MV-4-11 (cell line): ENCODE results near the gene MAD2L2.
A peak's percentile ranks its signal among the peaks of the same experiment; 100 is the strongest.

ENCODE experiments used
- DNase-seq: peaks from one replicate; lab custom pipeline; 2025; lab: John Stamatoyannopoulos, UW

MAD2L2 gene

GRCh38 chr1:11682287-11682771 is 1.4 kb upstream of the MAD2L2 start:
- no peak for DNase-seq

DNA sequence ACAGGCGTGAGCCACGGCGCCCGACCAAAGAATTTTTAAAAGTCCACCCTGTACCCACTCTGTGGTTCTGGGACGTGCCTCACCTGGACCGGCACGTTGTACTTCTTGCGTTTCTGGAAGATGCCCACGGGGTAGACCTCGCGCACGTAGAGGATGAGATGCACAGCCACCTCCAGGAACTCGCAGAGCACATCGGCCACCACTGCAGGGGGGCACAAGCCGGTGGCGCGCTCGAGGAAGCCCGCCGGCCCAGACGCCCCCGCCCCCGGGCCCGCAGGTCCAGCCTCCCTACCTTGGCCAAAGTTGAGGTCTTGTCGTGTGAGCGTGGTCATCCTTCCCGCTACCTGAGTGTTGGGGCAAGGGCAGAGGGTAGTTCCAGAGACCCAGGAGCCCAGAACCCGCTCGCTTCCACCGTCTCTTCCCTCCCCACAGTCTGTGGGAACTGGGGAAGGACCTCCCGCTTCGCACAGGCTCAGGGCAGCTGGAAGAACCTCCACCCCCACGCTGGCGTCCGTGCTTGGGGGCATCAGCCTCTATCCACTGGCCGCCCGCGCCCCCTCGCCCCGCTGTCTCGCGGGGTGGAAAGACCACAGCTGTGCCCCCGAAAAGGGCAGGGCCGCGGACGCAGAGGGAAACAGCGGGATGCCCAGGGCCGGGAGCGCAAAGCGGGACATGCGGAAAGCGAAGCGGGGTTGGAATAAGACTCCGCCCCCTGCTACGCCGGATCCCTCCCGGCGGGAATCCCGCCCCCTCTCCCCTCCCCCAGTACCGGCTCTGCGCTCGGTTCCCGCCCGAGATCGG is 478 bp downstream of the MAD2L2 start:
- DNase-seq, result no peak

DNA sequence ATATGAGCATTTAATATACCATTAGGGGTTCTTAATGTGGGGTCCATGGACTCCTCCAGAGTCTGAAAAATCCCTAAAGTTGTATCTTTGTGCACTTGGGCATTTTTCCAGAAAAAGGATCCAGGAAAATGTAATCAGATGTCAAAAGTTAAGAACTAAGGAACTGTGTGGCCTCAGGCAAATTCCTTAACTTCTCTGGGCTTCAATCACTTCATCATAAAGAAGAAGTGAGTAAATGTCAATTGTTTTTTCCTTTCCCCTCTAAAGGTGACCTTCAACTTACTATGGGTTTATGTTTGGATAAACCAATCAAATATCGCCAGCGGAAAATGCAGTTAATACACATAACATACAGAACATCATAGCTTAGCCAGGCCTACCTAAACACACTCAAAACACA is 2.5 kb downstream of the MAD2L2 start:
- DNase-seq, result no peak

GRCh38 chr1:11676386-11677103 is 4.4 kb downstream of the MAD2L2 start:
- DNase-seq, result no peak

DNA sequence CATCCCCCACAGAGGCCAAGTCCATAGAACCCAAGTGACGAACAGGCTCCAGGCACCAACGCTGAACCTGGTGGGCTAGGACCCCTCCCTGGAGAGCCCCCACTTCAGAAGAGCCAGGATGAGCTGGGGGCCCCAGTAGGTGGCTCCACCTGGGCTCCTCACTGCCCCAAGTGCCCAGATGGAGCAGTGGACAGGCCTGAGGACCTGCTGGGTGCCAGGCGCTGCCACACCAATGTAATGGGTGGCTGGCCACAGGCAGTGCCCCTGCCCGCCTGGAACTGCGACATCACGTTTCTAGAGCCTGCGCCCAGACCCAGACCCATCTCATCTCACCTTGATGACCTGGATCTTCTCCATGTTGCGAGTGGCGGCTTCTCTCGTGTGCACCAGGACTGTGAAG is 5.6 kb downstream of the MAD2L2 start:
- DNase-seq, result no peak

- no peak for DNase-seq
Observed at GRCh38 chr1:11674488-11674887, 6.5 kb downstream of the MAD2L2 start.

GRCh38 chr1:11673089-11673769 is 7.7 kb downstream of the MAD2L2 start:
- DNase-seq, result no peak

- DNase-seq, result no peak
Observed at GRCh38 chr1:11671544-11672286, 9.2 kb downstream of the MAD2L2 start.

DNA sequence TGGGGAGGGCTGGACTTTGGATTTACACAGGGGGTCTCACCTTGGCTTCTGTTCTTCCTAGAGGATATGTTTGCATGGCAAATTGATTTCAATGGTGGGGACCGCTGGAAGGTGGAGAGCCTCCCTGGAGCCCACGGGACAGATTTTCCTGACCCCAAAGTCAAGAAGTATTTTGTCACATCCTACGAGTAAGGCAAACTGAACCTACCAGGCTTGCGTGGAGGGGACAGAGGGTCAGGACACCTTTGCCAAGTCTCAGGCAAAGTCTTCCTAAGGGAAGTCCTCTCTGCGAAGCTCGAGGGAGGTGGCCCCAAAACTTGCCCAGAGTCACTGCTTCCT is 9.8 kb downstream of the MAD2L2 start:
- DNase-seq, result peak; percentile 23

DNA sequence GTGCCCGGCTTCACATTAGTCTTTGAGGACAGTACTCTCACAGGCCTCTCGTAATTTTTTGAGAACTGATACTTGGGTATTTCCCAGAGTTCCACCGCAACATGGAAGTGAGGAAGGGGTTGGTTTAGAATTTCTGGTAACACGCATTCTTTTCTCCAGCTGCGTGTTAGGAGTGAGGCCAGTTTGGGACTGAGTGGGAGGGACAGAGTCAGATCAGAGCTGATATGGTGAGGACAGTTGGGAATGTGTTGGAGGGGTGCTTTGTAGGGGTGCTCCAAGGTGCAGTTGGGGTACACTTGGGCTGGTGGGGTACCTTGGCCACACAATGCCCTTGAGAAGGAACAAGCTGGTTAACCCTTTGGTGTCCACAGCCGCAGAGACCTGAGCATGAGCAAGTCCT is 10.2 kb downstream of the MAD2L2 start:
- peak; percentile 90 for DNase-seq

DNA sequence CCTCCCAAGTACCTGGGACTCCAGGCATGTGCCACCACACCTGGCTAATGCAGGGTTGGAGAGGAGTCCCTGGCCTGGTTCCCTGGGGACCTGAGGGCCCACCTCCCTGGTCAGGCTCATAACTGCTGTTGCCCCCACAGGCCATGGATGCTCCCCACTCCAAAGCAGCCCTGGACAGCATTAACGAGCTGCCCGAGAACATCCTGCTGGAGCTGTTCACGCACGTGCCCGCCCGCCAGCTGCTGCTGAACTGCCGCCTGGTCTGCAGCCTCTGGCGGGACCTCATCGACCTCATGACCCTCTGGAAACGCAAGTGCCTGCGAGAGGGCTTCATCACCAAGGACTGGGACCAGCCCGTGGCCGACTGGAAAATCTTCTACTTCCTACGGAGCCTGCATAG is 12.4 kb downstream of the MAD2L2 start:
- no peak for DNase-seq

- DNase-seq, result peak; percentile 49
Observed at GRCh38 chr1:11664336-11665065, 16.4 kb downstream of the MAD2L2 start.

DNA sequence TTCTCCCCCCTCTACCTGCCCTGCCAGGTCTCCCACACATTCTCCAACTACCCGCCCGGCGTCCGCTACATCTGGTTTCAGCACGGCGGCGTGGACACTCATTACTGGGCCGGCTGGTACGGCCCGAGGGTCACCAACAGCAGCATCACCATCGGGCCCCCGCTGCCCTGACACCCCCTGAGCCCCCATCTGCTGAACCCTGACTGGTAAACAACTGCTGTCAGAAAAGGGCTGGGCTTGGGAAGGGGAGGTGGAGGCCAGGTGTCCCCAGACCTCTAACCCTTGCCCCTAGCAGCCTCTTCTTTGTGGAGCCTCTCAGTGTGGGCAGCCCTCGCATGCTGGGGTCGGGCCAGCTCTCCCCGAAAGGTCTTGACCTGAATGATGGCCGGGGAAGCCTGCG is 19.8 kb downstream of the MAD2L2 start:
- no peak for DNase-seq

- no peak for DNase-seq
Observed at GRCh38 chr1:11659748-11660147, 21.2 kb downstream of the MAD2L2 start.

DNA sequence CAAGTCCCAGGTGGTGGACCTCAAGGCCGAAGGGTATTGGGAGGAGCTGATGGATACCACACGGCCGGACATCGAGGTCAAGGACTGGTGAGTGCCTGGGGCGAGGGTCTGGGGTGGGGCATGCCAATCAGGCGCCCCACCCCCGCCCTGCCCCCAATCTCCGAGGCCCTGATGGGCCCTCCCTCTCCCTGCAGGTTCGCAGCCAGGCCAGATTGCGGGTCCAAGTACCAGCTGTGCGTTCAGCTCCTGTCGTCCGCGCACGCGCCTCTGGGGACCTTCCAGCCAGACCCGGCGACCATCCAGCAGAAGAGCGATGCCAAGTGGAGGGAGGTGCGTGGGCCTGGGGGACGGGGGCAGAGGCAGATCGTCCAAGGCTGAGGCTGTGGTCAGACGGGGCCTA is 22.4 kb downstream of the MAD2L2 start:
- DNase-seq, result no peak

- no peak for DNase-seq
Observed at GRCh38 chr1:11657654-11658053, 23.3 kb downstream of the MAD2L2 start.

- no peak for DNase-seq
Observed at GRCh38 chr1:11654939-11655808, 25.8 kb downstream of the MAD2L2 start.

DNA sequence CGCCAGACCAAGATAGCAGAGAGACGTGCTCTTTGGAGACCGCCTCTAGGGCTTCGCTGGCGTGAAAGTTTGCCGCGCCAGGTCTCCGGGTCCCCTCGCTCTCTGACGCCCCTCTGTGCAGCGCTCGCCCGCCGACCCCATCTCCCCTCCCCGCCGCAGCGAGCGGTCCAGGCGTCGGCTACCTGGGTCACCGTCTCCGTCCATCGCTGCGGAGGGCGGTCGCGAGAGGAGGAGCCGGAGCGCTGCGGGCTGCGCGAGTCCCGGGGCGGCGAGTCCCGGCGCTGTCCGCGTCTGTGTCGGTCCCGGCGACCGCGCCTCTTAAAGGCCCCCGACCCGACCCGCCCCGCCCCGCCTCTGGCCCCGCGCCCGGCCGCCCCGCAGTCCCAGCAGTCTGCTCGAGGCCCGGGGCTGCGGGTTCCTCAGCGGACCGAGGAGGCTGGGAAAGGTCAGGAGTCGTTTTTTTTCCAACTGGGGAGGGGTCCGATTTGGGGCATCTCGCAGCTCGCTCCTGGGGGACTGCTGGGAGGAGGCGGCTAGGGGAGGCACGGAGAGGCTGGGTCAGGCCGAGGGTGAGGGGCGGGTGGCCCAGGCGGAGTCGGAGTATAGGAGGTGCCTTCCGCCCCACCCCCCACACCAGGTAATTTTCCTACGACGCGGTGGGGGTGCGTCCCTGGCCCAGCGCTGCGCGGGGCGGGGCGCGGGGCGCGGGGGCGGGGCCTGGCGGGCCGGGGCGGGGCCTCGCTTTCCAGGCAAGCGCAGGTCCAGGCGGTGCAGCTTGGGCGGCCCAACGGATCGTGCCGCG is 26.6 kb downstream of the MAD2L2 start, which contains the start of the genes FBXO2 and FBXO44:
Gene FBXO2, minus strand, starts transcription at position 293 of the 802 bp plus-strand sequence. Its CDS starts 89 bp downstream, at position 204.
Gene FBXO44, plus strand, starts transcription at position 741 of the 802 bp plus-strand sequence. CDS start 959 bp downstream, outside the sequence.
- DNase-seq, result no peak

- no peak for DNase-seq
Observed at GRCh38 chr1:11653861-11654136, 27.1 kb downstream of the MAD2L2 start.
